NCI-H146 (cell line): Measurements from ENCODE around the gene POLR2A.

Source experiments
- DNase-seq: peaks from one replicate; lab custom pipeline; 2025; lab: John Stamatoyannopoulos, UW

POLR2A gene

DNA sequence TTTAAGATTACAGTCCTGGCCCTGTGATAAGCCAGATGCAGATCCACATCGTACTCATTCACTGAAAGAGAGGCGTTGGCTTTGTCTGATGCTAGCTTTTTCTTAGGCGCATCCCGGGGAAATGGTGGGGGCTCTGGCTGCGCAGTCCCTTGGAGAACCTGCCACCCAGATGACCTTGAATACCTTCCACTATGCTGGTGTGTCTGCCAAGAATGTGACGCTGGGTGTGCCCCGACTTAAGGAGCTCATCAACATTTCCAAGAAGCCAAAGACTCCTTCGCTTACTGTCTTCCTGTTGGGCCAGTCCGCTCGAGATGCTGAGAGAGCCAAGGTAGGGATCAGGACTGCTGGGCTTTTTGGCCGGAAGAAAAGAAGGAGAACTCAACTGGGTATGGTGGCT is 24.0 kb downstream of the POLR2A start:
- DNase-seq = no peak

DNA sequence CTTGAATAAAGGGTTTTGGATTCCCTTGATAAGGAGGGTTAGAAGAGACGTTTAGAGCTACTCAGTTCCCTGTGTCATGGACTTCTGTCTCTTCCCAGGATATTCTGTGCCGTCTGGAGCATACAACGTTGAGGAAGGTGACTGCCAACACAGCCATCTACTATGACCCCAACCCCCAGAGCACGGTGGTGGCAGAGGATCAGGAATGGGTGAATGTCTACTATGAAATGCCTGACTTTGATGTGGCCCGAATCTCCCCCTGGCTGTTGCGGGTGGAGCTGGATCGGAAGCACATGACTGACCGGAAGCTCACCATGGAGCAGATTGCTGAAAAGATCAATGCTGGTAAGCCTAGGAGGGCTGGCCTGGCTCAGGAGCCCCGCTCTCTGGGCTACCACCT is 24.7 kb downstream of the POLR2A start:
- DNase-seq = no peak

DNA sequence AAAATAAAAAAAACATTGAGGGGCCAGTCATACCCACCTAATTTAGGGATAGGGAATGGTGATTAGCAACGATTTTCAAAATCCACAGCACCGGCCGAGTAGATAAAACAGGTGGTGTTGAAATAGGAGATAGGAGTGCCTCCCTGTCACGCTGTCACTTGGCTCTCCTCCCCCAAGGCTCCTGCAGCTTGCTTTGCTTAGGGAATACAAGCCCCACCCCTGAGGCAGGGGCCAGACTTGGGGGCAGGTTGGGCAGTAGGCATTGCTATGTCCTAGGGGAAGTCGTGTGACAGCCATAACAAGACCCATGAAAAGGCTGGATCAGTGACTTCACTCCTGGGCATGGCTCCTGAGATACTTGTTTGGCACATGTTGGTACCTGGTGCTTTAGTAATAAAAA is 25.8 kb downstream of the POLR2A start:
- no peak for DNase-seq

DNA sequence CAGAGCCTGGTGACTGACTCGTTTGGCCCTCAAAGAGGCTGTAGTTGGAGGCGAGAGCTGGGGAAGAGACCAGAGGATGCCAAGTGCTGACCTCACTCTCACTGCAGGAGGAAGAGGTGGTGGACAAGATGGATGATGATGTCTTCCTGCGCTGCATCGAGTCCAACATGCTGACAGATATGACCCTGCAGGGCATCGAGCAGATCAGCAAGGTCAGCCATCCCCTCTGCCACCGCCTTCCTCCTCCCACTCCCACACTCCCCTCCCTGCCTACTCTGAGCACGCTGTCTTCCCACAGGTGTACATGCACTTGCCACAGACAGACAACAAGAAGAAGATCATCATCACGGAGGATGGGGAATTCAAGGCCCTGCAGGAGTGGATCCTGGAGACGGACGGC is 26.9 kb downstream of the POLR2A start:
- no peak for DNase-seq

DNA sequence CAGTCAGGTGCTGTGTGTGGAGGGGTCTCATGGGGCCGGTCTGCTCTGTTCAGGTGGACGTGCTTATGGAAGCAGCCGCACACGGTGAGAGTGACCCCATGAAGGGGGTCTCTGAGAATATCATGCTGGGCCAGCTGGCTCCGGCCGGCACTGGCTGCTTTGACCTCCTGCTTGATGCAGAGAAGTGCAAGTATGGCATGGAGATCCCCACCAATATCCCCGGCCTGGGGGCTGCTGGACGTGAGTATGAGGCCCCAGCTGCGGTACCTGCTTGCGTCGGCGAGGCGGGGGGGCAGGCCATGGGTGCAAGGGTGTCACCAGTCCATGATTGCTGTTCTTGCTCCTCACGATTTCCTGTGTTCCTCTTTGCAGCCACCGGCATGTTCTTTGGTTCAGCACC is 27.9 kb downstream of the POLR2A start:
- no peak for DNase-seq

DNA sequence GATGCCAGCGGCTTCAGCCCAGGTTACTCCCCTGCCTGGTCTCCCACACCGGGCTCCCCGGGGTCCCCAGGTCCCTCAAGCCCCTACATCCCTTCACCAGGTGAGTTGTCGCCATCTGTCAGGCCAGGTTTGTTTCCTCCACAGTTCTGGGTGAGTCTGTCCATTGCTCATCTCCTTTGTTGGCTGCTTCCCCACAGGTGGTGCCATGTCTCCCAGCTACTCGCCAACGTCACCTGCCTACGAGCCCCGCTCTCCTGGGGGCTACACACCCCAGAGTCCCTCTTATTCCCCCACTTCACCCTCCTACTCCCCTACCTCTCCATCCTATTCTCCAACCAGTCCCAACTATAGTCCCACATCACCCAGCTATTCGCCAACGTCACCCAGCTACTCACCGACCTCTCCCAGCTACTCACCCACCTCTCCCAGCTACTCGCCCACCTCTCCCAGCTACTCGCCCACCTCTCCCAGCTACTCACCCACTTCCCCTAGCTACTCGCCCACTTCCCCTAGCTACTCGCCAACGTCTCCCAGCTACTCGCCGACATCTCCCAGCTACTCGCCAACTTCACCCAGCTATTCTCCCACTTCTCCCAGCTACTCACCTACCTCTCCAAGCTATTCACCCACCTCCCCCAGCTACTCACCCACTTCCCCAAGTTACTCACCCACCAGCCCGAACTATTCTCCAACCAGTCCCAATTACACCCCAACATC is 28.8 kb downstream of the POLR2A start:
- DNase-seq = no peak

DNA sequence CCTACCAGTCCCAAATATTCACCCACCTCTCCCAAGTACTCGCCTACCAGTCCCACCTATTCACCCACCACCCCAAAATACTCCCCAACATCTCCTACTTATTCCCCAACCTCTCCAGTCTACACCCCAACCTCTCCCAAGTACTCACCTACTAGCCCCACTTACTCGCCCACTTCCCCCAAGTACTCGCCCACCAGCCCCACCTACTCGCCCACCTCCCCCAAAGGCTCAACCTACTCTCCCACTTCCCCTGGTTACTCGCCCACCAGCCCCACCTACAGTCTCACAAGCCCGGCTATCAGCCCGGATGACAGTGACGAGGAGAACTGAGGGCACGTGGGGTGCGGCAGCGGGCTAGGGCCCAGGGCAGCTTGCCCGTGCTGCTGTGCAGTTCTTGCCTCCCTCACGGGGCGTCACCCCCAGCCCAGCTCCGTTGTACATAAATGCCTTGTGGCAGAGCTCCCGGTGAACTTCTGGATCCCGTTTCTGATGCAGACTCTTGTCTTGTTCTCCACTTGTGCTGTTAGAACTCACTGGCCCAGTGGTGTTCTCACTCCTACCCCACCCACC is 29.8 kb downstream of the POLR2A start:
- DNase-seq = no peak

DNA sequence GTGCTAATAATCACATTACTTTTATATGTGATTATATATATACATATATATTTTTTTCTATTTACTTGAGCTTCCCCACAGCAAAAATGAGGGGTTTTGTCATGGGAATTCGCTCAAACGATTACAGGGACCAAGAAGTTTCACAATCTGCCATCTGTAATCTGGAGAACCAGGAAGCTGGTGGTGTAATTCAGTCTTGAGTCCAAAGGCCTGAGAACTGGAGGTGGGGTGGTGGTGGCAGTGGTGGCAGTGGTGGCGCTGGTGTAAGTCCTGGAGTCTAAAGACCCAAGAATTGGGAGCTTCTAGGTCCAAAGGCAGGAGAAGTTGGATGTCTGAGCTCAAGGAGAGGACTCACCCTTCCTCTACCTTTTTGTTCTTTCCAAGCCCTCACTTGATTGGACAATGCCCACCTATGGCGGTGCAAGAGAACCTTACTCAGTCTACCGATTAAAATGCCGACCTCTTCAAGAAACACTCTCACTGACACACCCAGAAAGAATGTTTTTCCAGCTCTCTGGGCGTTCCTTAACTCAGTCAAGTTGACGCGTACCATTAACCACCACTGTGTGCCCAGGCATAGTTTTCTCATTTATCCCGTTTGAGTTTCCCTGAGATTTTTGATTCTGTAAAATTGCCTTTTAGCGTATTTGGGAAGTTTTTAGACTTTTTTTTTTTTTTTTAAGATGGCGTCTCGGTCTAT is 31.9 kb downstream of the POLR2A start:
- DNase-seq = no peak

DNA sequence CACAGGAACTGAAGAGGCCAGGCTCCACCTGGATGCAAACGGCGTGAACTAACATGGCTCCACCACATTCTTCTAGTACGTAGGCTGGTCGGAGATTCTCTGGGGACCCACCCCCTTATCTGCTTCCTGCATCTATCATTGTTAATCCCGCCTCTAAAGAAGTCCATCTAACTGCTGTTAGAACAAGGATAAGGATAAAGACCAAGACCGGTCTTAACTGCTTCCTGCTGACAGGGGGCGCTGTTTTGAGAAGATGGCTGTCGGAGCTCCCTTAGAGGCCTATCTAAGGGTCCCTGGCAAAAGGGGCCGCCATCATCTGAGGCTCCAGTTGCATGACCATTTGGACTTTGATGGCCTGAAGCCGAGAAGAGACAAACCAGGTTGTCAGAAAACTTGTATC is 38.9 kb downstream of the POLR2A start:
- DNase-seq = peak; percentile 42

DNA sequence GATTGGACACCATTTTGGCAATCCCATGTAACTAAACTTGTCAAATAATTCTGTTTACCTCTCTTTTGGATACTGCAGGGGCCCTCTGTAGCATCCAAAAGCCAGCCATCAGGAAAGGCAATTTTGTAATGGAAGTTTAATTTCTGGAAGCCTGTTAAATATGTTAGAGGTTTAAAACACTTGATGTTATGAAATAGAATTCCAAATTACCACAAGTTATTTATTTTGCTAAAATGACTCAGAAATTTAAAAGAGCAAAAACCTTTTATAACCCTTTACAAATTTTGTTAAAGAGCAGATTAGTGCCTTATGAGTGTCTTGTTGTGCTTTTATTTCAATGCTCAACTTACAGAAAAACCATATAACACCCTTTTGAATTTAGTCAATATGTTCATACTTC is 44.7 kb downstream of the POLR2A start:
- DNase-seq = no peak

DNA sequence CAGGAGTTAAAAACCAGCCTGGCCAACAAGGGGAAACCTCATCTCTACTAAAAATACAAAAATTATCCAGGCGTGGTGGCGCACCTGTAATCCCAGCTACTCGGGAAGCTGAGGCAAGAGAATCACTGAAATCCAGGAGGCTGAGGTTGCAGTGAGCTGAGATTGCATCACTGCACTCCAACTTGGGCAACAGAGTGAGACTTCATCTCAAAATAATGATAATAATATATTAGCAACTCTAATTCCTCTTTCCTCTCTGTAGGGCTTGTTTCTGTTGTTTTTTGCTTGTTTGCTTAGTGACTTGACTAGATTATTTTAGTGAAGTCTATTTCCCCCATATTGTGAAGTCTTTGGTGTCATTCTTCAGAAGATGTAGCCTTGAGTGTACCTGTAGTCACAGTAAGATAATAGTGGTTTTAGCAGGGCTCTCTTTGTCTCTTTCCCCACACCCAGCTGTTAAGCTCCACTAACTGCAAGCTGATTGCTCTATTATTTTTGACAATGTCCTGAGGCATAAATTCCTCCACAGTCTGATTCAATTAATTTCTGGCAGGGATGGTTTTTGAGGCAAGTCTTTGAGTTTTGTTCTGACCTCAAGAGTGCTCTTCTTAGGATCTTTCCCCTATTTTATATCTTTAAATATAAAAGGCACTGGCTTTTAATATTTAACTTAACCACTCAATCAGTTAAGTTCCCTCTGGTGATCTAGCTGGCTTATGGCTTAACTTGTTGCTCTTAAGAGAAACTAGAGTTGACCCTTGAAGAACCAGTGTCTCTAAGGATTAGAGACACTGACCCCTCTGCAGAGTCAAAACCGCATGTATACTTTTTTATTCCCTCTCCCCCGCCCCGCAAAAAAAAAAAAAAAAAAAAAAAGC is 46.1 kb downstream of the POLR2A start:
- DNase-seq = no peak

DNA sequence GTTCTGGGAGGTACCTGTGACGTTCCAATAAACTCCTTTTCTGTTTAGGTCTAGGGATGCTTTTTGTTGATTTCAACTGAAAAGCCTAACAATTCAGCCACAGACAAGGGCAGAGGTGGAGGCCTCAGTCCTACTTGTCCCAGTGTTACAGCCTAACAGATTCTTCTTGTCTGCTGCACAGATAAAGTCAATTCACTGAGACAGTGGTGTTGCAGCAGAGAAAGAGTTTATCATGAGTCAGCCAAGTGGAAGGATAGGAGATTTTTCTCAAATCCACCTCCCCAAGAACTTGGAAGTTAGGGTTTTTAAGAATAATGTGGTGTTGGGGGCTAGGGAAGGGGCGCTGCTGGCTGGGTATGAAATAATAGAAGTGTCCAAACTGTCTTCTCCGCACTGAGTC is 53.9 kb downstream of the POLR2A start:
- no peak for DNase-seq

DNA sequence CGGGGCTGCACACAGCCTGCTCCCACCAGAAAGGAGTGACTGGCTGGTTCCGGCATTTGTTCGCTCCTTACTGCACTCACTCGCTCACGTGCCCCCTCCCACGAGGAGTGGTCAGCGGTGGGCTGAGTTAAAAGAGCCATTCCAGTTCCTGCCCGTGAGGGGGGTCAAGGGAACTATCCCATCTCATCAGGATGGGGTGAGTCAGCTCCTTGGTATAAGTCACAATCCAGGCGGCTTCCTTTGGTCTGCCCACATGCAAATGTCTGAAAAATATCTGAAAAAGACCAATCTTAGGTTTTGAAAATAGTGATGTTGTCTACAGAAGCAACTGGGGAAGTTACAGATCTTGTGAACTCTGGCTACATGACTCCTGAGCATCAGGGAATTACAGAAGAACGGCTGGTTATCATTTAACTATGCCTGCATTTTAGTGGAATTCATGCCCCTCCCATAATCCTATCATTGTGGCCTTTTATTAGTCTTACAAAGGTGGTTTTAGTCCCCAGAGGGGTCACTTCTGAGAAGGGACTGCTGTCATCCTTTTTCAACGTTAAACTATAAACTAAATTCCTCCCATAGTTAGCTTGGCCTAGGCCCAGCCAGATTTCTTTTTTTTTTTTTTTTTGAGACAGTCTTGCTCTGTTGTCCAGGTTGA is 54.9 kb downstream of the POLR2A start:
- DNase-seq = no peak

DNA sequence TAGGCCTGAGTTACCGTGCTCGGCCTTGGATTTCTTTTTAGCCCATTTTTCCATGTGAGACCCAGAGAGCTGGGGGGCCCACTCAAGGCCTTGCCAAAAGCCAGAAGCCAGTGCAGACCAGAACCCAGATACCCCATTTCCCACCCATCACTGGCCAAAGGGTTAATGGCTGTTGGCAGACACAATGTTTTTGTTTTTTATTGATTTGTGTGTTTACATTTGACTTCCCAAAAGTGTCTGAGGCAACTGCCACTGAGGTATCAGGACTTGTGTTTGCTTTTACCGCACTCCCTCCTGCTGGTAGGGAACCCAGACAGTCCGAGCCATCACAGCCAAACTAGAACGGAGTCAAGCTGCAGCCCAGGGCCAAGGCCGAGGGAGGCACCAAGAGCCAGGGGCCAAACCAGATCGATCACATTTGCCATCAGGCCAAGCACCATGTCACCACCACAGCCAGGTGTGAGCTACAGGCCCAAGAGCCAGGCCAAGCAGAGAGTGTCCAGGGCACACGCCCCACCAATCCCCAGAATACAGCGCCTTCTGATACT is 57.0 kb downstream of the POLR2A start:
- no peak for DNase-seq

DNA sequence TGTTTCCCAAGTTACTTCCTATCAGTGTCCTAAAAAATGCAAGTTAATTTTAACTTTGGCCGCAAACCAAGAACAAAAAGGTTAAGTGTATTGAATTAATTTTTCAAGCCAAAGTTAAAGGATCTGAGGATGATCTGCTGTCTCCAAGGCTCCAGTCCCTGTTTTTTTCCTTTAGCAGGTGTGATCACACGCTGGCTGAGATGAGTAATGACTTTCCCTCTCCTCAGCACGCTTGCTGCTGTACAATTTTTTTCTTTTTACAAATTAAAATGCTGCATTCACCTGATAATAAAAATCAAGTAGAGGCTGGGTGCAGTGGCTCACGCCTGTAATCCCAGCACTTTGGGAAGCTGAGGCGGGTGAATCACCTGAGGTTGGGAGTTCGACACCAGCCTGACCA is 60.7 kb downstream of the POLR2A start:
- DNase-seq = no peak

DNA sequence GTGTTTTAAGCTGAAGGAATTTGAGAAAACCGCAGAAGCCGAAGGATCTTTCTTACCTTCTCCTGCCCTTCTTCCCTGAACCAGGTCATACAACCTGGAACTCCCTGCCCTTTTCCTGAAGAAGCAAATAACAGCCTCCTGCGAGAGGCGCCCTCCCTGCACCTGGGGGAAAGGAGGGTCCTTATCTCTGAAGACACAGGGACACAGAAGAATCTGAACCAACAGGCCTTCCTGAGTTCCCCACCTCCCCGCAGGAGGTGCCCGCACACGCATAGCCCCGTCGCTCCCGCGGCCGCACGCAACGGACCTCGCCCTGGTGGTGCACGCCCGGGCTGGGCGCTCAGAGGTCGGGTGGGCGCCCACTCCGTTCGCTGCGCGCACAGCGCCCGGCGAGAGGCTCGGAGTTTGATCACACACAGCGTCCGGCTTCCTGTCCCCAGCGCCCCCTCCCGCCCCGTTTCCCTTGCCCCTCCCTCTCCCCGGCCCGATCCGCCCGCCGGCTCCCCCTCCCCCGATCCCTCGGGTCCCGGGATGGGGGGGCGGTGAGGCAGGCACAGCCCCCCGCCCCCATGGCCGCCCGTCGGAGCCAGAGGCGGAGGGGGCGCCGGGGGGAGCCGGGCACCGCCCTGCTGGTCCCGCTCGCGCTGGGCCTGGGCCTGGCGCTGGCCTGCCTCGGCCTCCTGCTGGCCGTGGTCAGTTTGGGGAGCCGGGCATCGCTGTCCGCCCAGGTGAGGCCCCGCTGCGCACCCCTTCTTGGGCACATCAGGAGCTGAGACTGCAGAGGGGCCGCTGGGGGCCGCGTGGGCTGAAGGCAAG is 64.6 kb downstream of the POLR2A start, which contains the start of gene TNFSF12:
TNFSF12 (plus strand) TSS at position 474 of the 816 bp plus-strand sequence; CDS start at position 570, 96 bp downstream.
- peak; percentile 40 for DNase-seq
